ENCODE measurements around the gene CDHR2. TPM values are rescaled to one million over a fixed set of nuclear protein-coding genes. Genes with fewer than 3 reads are reported as not detected.

CDHR2 gene
- total RNA-seq, 4 donors from 2014 or later: 0.15 to 0.19 (median 0.15) TPM; not detected in 1

DNA sequence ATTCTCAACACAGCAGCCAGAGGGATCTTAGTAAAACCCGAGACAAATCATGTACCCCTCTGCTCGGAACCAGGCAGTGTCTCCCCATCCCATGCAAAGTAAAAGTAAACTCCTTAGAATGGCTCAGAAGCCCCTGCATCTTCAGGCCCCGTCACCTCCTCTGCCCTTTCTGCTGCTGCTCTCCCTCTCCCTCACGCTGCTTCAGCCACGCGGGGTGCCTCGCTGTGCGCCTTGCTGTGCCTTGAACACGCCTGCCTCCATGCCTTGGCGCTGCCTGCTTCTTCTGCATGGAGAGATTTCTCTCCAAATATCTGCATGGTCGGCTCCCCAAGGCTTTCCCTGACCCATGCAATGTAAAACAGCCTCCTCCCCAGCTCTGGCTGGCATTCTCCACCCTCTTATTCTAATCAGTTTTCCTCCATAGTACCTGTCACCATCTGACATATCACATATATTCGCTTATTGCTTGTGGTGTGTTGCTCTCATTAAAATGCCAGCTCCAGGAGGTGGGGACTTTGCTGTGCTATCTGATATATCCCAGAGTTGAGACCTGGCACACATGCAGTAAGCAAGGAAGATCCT is 52.9 kb downstream of the CDHR2 start:
- 77% methylated on average over 12 of the region's 12 CpGs for WGBS, 2 donors
- intact Hi-C loops (cut with DNase I; ENCODE audit: low total_unique reads): no loop called here

DNA sequence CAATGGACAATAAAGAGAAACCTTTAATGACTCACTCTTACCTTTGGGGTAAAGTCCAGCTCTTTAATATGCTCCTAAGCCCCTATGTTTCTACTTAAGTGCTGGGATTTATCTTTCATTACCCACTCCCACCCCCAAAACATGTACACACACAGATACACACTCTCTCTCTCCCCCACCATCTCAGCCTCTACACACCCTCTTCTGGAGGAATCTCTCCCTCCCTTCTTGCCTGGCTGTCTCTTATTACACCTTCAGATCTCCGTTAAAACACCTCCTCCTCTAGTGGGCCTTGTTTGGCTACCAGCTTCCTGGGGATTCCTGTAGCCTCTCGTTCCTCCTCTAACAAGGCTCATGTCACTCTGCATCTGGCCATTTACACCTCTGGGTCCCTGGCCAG is 53.9 kb downstream of the CDHR2 start:
- intact Hi-C loops (cut with DNase I; ENCODE audit: low total_unique reads): no loop called here
- no peak overlapping the region for H3K4me3 ChIP-seq (ENCODE audit: low read depth, poor library complexity, severe bottlenecking)
- 35 to 44% methylated on average over 2 of the region's 2 CpGs for WGBS, 2 donors
- TF ChIP-seq POLR2A (IDR thresholded peaks at IDR 0.05) (no peak), CTCF (IDR thresholded peaks at IDR 0.05) (no peak)
- DNase-seq (ENCODE audit: low spot score in 2 of 2): no peak

More for the DNA sequence above, 52.9 kb downstream of the CDHR2 start:
- no peak overlapping the region for H3K4me3 ChIP-seq (ENCODE audit: low read depth, poor library complexity, severe bottlenecking)
- DNase-seq (ENCODE audit: low spot score in 2 of 2): no peak
- no peak for TF ChIP-seq POLR2A (IDR thresholded peaks at IDR 0.05)
- no peak for TF ChIP-seq CTCF (IDR thresholded peaks at IDR 0.05)

DNA sequence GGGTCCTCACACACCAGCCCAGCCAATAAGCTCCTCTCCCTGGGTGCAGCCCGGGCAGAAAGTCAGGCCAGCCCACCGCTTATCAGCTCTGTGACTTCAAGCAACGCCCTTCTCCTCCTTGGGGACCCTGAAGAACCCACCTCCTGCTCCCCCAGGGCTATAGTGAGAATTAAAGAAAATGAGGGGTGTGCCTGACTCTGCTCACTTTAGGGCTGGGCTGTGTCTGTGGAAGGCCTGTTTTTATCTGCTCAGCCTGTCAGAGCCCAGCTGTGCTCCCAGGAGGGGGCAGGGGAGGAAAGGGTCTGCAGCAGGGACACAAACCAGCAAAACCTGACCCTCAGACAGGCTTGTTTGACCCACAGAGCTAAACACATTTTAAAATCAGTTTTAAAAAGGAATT is 56.9 kb downstream of the CDHR2 start:
- no peak overlapping the region for H3K4me3 ChIP-seq (ENCODE audit: low read depth, poor library complexity, severe bottlenecking)
- intact Hi-C loops (cut with DNase I; ENCODE audit: low total_unique reads): no loop called here
- TF ChIP-seq POLR2A (IDR thresholded peaks at IDR 0.05): no peak
- TF ChIP-seq CTCF (IDR thresholded peaks at IDR 0.05): no peak
- DNase-seq (ENCODE audit: low spot score in 2 of 2): no peak
- 64 to 79% methylated on average over 3 of the region's 3 CpGs for WGBS, 2 donors

GRCh38 chr5:176606875-176607274 is 57.7 kb downstream of the CDHR2 start:
- WGBS, 2 donors: 89 to 94% methylated on average over 3 of the region's 3 CpGs
- TF ChIP-seq POLR2A (IDR thresholded peaks at IDR 0.05): no peak
- TF ChIP-seq CTCF (IDR thresholded peaks at IDR 0.05): no peak
- DNase-seq (ENCODE audit: low spot score in 2 of 2): no peak
- H3K4me3 ChIP-seq (ENCODE audit: low read depth, poor library complexity, severe bottlenecking): no peak overlapping the region
- intact Hi-C loops (cut with DNase I; ENCODE audit: low total_unique reads): no loop called here

- H3K4me3 ChIP-seq (ENCODE audit: low read depth, poor library complexity, severe bottlenecking): no peak overlapping the region
- TF ChIP-seq POLR2A (IDR thresholded peaks at IDR 0.05) (no peak), CTCF (IDR thresholded peaks at IDR 0.05) (no peak)
- intact Hi-C loops (cut with DNase I; ENCODE audit: low total_unique reads): no loop called here
- no peak for DNase-seq (ENCODE audit: low spot score in 2 of 2)
- WGBS, 2 donors: 70 to 82% methylated on average over 3 to 4 of the region's 4 CpGs
Measured at GRCh38 chr5:176608142-176608705, 59.1 kb downstream of the CDHR2 start.

Data from lower leg skin (tissue), 4 donors.